H1 (cell line): Measurements from ENCODE around the gene TIMD4.
"Not testable (repeated sequence)": the region's sequence is repeated elsewhere in the genome, so short reads cannot be mapped to it uniquely, and the experiment has no call there.

Source experiments
- CHD2 ChIP-seq: IDR thresholded peaks from 2 replicates; pipeline ENCODE4 v1.6.1; 2012; ENCODE audit warnings: low read length, improper control_type of control experiment
- TF ChIP-seq, protein P1 (sequence below): IDR thresholded peaks from 2 replicates; pipeline ENCODE4 v1.6.1; 2012; ENCODE audit warnings: inconsistent platforms

- TF ChIP-seq CHD2: not testable (repeated sequence)
- TF ChIP-seq, protein P1, sequence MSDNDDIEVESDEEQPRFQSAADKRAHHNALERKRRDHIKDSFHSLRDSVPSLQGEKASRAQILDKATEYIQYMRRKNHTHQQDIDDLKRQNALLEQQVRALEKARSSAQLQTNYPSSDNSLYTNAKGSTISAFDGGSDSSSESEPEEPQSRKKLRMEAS: not testable (repeated sequence)
Observed at GRCh38 chr5:156925767-156926166, 37.3 kb downstream of the TIMD4 start.
